Chondrocyte (in vitro differentiated cells): ENCODE data around the gene UBE2H. TPM values are rescaled to one million over a fixed set of nuclear protein-coding genes. Genes with fewer than 3 reads are reported as not detected.

ENCODE experiments used
- DNase-seq: peaks from one replicate; pipeline ENCODE4 v3.0.0; 2021; ENCODE audit warnings: mixed read lengths, low spot score
- H3K27ac Mint-ChIP-seq: one replicate; pipeline ENCODE4 v1.8.0; 2021; ENCODE audit warnings: mild to moderate bottlenecking, moderate library complexity, mixed read lengths; ENCODE audit not compliant: unreplicated experiment
- H3K27me3 Mint-ChIP-seq: 2 replicates; pipeline ENCODE4 v1.8.0; 2021; ENCODE audit warnings: low read depth, mixed read lengths
- H3K36me3 Mint-ChIP-seq: 2 replicates; pipeline ENCODE4 v1.8.0; 2021; ENCODE audit warnings: low read depth, mixed read lengths
- H3K4me1 Mint-ChIP-seq: 2 replicates; pipeline ENCODE4 v1.8.0; 2021; ENCODE audit warnings: low read depth, mild to moderate bottlenecking, mixed read lengths
- H3K4me3 Mint-ChIP-seq: one replicate; pipeline ENCODE4 v1.8.0; 2021; ENCODE audit warnings: mild to moderate bottlenecking, moderate library complexity, mixed read lengths; ENCODE audit not compliant: unreplicated experiment
- H3K9me3 Mint-ChIP-seq: 2 replicates; pipeline ENCODE4 v1.8.0; 2021; ENCODE audit warnings: low read depth, mixed read lengths
- total RNA-seq: library from RNA; stranded (reverse); gene quantifications from 3 replicates; pipeline ENCODE4 v1.2.1, GENCODE V29; 2021
- TF ChIP-seq, protein P1 (sequence below): fragments of 200-600 bp; sonication (generic); IDR thresholded peaks from 2 replicates; pipeline ENCODE4 v1.5.0; 2021; ENCODE audit warnings: antibody characterized with exemption, mild to moderate bottlenecking, moderate library complexity

UBE2H gene
- total RNA-seq, 1 donor from 2014 or later: 167 TPM

DNA sequence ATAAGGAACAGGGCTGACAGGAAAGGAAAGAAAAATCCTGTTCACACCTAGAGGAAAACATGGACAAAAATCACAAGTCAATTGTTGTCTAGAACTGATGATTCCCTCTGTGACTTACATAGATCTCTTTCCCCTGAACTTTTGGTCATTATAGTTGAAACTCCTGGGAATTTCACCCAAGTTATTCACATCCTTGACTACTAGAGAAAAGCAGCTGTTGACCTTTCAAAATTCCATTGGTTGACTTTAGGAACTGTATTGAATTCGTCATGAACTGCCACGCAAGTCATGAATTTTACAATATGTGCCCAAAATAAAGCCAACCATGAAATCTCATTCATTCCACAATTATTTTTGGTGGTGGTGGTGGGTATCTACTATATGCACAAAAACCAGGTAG is 104.3 kb downstream of the UBE2H start:
- no peak overlapping the region for H3K4me3 Mint-ChIP-seq
- no peaks in the 10 kb centered on the region for H3K9me3 Mint-ChIP-seq
- H3K27ac Mint-ChIP-seq: peak overlapping the region; percentile 67
- peaks cover 79% of the 10 kb centered on the region for H3K4me1 Mint-ChIP-seq
- H3K27me3 Mint-ChIP-seq: no peaks in the 10 kb centered on the region
- peaks cover 13% of the 10 kb centered on the region for H3K36me3 Mint-ChIP-seq
- DNase-seq: no peak
- TF ChIP-seq, protein P1, sequence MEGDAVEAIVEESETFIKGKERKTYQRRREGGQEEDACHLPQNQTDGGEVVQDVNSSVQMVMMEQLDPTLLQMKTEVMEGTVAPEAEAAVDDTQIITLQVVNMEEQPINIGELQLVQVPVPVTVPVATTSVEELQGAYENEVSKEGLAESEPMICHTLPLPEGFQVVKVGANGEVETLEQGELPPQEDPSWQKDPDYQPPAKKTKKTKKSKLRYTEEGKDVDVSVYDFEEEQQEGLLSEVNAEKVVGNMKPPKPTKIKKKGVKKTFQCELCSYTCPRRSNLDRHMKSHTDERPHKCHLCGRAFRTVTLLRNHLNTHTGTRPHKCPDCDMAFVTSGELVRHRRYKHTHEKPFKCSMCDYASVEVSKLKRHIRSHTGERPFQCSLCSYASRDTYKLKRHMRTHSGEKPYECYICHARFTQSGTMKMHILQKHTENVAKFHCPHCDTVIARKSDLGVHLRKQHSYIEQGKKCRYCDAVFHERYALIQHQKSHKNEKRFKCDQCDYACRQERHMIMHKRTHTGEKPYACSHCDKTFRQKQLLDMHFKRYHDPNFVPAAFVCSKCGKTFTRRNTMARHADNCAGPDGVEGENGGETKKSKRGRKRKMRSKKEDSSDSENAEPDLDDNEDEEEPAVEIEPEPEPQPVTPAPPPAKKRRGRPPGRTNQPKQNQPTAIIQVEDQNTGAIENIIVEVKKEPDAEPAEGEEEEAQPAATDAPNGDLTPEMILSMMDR: no peak

DNA sequence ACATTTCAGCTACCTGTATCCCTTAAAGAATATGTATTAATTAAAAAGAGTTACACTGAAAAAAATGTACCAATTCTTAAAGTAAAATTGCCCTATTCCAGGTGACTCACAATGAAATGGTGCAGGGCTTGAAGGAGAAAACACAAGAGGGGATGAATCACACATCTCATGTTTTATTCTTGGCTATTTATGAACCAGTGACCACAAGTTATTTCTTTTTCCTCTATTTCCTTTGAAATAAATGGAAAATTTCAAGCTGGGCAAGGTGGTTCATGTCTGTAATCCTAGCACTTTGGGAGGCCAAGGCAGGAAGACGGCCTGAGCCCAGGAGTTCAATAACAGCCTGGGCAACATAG is 106.8 kb downstream of the UBE2H start:
- Mint-ChIP-seq H3K4me1 (peaks cover 65% of the 10 kb centered on the region), H3K27ac (peak overlapping the region; percentile 92)

DNA sequence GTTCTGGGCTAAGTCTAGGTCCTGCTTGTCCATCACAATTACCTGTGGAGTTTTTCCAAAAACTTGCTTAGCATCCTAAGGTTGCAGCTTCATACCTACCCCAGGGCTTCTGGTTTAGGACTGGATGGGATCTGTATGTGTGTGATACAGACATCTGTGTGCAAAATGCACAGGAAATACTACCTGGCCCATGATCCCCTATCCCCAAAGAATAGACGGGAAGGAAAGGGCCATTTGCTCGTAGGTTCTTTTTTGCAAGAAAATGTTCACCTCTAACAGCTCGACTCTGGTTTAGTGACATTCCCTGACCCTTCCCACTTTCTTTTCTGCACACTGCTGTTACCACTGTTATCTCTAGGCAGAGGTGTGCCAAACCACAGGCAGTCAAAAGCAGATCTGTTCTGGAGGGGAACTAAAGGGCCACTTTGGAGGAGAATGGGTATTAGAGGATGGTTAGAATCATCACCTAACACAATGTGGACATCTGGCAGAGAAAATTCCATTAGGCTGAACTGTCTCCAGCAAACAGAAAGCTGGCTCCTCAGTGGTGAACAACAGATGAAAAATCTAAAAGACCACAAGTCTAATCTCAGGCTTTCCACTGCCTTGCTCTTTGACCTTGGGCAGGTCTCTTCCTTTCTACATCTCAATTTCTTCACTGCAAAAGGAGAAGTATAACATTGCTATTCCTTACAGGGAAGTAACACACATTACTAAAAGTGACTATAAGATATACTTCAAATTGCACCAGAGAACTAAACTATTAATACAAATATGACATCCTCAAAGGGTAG is 107.4 kb downstream of the UBE2H start:
- no peak overlapping the region for H3K4me3 Mint-ChIP-seq

More for the DNA sequence above, 106.8 kb downstream of the UBE2H start:
- H3K9me3 Mint-ChIP-seq: no peaks in the 10 kb centered on the region
- no peak overlapping the region for H3K4me3 Mint-ChIP-seq
- H3K36me3 Mint-ChIP-seq: peaks cover 14% of the 10 kb centered on the region
- TF ChIP-seq, protein P1: no peak
- DNase-seq: no peak
- no peaks in the 10 kb centered on the region for H3K27me3 Mint-ChIP-seq

DNA sequence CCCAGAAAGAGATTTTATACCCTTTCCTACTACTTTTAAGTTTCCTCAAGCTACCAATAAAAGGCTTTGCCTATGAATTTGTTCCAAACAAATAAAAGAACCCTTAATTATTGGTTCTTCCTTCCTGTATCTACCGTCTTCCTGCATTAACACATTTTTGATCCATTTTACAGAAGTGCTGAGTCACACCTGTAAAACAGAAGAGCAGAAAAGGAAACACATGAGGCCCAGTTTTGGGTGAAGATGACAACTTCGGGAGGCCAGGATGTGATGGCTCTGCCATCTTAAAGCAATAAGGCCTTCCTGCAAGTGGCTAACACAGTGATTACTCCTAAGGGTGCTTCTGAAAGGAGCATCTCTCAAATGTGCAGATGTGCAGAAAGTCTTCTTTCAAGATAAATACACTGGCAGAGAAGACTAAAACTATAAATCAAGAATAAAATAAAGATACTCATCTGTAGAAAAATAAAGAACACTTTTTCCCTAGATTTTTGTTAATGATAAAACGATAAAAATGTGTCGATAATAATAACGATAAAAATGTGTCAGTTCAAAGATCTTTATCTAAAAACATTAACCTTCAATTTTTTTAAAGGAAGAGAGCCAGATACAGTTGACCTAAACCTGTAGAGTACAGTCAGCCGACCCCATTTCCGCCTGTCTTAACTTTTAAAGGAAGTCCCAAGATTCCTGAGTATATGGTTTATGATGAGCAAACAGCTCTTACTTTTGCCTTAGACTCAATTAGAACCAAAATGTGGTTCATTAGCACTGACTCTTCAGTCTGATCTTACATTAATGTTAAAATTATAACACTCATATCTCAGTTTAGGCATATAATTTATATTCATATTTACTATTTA is 108.6 kb downstream of the UBE2H start:
- TF ChIP-seq, protein P1: no peak
- no peak overlapping the region for H3K4me3 Mint-ChIP-seq
- H3K27me3 Mint-ChIP-seq: no peaks in the 10 kb centered on the region
- H3K27ac Mint-ChIP-seq: peak overlapping the region; percentile 92
- peaks cover 65% of the 10 kb centered on the region for H3K4me1 Mint-ChIP-seq
- DNase-seq: no peak
- H3K36me3 Mint-ChIP-seq: peaks cover 15% of the 10 kb centered on the region
- H3K9me3 Mint-ChIP-seq: no peaks in the 10 kb centered on the region

More for the DNA sequence above, 107.4 kb downstream of the UBE2H start:
- H3K36me3 Mint-ChIP-seq: peaks cover 15% of the 10 kb centered on the region
- TF ChIP-seq, protein P1: no peak
- no peaks in the 10 kb centered on the region for H3K9me3 Mint-ChIP-seq
- no peak for DNase-seq
- H3K27me3 Mint-ChIP-seq: no peaks in the 10 kb centered on the region
- H3K27ac Mint-ChIP-seq: peak overlapping the region; percentile 92
- peaks cover 65% of the 10 kb centered on the region for H3K4me1 Mint-ChIP-seq

DNA sequence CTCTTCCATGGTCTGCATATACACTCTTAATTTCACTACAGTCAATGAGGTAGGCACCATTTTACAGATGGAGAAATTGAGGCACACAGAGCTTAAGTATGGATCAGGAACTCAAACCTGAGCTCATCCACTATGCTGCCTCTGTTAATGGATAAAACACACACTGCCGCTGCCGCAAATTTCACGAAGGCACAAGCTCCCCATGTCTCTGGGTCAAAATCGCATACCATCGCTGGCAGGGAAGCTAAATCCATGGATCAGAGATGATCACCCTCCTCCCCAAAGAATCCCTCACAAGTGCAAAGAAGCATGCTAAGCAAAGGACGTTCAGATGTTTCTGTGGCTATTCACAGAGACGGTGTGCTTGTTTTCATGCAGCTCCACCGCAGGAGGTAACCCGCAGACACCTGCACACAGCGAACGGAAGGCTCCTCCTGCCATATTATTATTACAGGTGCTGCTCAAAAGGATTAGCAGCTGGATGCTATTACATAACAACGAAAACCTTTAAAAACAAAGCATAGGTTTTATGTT is 109.3 kb downstream of the UBE2H start:
- peaks cover 17% of the 10 kb centered on the region for H3K36me3 Mint-ChIP-seq
- H3K4me1 Mint-ChIP-seq: peaks cover 59% of the 10 kb centered on the region
- no peaks in the 10 kb centered on the region for H3K27me3 Mint-ChIP-seq
- no peak overlapping the region for H3K4me3 Mint-ChIP-seq
- TF ChIP-seq, protein P1: no peak
- peak overlapping the region; percentile 85 for H3K27ac Mint-ChIP-seq
- no peaks in the 10 kb centered on the region for H3K9me3 Mint-ChIP-seq
- DNase-seq: no peak
